H1 (cell line): ENCODE measurements around the gene LTBR.

Experiments used
- CTCF ChIP-seq, 3 experiments: IDR thresholded peaks; 1 replicate in 2 of 3; 2 replicates in 1 of 3; pipeline versions ENCODE4 v1.5.1 to v1.6.1; 2011; ENCODE audit warnings: low read length in 3 of 3, mild to moderate bottlenecking in 3 of 3, inconsistent platforms in 2 of 3, low read depth in 1 of 3, moderate library complexity in 1 of 3; ENCODE audit not compliant: insufficient read depth in 1 of 3; ENCODE audit errors: control extremely low read depth in 1 of 3
- EZH2 ChIP-seq: fragments of 200-600 bp; sonication (generic); IDR thresholded peaks from 2 replicates; pipeline ENCODE4 v1.7.1; 2012; ENCODE audit warnings: low read depth, mild to moderate bottlenecking, moderate library complexity, low read length, inconsistent platforms; ENCODE audit not compliant: severe bottlenecking
- FOSL1 ChIP-seq: IDR thresholded peaks from 2 replicates; pipeline ENCODE4 v1.6.1; 2011; ENCODE audit warnings: mild to moderate bottlenecking, low read depth, low read length, moderate library complexity; ENCODE audit not compliant: insufficient read depth
- POLR2A ChIP-seq, 2 experiments: IDR thresholded peaks; 1 replicate in 1 of 2; 2 replicates in 1 of 2; pipeline ENCODE4 v1.6.1; 2011; ENCODE audit warnings: low read depth in 2 of 2, low read length in 2 of 2, mild to moderate bottlenecking in 2 of 2; ENCODE audit errors: control extremely low read depth in 1 of 2
- SP2 ChIP-seq: IDR thresholded peaks from 2 replicates; pipeline ENCODE4 v1.6.1; 2012; ENCODE audit warnings: mild to moderate bottlenecking, low read length, inconsistent platforms

DNA sequence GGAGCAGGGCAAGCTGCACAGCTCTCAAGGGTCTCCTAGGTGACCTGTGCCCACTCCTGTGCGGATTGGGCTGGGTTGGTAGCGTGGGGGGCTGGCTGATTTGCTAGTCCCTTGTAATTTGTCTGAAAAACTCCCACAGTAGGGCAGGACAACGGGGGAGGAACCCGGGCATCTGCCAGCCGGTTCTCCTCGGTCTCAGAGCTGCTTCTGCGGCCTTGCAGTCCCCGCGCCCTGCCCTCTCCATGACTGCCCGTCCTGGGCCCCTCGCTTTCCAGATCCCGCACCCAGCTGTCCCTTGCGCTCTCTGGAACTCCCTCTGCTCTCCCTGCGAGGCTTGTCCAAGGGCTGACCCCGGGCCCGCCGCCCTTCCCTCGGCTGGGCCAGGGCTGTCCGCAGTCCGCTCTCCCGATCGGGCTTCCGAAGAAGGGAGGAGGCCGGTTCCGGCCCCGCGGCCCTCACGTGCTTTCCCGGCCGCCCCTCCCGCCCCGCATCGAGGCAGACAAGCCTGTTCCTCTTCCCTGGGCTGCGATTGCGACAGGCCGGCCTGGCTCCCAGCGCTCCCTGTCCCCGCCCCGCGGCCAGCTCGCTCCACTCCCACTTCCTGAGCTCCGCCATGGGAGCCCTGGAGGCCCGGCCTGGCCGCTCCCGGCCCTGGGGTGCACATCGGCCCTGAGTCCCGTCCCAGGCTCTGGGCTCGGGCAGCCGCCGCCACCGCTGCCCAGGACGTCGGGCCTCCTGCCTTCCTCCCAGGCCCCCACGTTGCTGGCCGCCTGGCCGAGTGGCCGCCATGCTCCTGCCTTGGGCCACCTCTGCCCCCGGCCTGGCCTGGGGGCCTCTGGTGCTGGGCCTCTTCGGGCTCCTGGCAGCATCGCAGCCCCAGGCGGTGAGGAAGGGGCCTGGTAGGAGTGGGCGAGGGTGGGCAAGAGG, at the start of gene LTBR:
- no peak for TF ChIP-seq FOSL1
- 0 out of 4 replicates have a peak, but pooled peaks of 1 of the 3 experiments have one; percentile 3 for TF ChIP-seq CTCF (IDR thresholded peaks at IDR 0.05; ENCODE audit: control extremely low read depth in 1 of 3, insufficient read depth in 1 of 3, low read depth in 1 of 3, low read length in 3 of 3)
- no peak for TF ChIP-seq EZH2
- TF ChIP-seq POLR2A (IDR thresholded peaks at IDR 0.05; ENCODE audit: control extremely low read depth in 1 of 2, low read depth in 2 of 2, low read length in 2 of 2), result no peak; a peak in 1 of 3 replicates
- no peak for TF ChIP-seq SP2
